ENCODE results near the gene APLP1. TPM values are rescaled to one million over a fixed set of nuclear protein-coding genes. Genes with fewer than 3 reads are reported as not detected.

Gene APLP1
- total RNA-seq, 2 donors from 2014 or later, result 3.6 to 38.0 TPM

DNA sequence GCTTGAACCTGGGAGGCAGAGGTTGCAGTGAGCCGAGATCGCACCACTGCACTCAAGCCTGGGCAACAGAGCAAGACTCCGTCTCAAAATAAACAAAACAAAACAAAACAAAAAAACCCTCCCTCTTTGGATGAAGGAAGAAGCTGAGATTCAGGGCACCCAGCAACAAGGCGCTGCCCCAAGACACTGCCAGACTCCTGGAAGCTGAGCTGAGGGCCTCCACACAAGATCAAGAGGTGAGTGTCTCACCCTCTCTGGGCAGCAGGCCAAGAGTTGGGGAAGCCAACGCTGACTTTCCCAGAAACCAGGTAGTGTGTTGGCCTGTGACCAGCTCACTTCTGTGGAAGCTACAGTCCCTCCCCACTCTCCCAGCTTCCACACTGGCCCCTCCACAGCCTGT, 43.4 kb downstream of the APLP1 start:
- H3K27me3 ChIP-seq (replicated peaks; ENCODE audit: insufficient read depth), result no peaks in the 10 kb centered on the region
- H3K9me3 ChIP-seq, result no peaks in the 10 kb centered on the region
- no peak for DNase-seq (ENCODE audit: low spot score)
- 50% methylated on average over 5 of the region's 5 CpGs for WGBS
- H3K36me3 ChIP-seq, result no peaks in the 10 kb centered on the region
- no peak for TF ChIP-seq POLR2AphosphoS5 (IDR thresholded peaks at IDR 0.05)
- TF ChIP-seq POLR2A (IDR thresholded peaks at IDR 0.05), result no peak
- TF ChIP-seq, protein P1, sequence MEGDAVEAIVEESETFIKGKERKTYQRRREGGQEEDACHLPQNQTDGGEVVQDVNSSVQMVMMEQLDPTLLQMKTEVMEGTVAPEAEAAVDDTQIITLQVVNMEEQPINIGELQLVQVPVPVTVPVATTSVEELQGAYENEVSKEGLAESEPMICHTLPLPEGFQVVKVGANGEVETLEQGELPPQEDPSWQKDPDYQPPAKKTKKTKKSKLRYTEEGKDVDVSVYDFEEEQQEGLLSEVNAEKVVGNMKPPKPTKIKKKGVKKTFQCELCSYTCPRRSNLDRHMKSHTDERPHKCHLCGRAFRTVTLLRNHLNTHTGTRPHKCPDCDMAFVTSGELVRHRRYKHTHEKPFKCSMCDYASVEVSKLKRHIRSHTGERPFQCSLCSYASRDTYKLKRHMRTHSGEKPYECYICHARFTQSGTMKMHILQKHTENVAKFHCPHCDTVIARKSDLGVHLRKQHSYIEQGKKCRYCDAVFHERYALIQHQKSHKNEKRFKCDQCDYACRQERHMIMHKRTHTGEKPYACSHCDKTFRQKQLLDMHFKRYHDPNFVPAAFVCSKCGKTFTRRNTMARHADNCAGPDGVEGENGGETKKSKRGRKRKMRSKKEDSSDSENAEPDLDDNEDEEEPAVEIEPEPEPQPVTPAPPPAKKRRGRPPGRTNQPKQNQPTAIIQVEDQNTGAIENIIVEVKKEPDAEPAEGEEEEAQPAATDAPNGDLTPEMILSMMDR (IDR thresholded peaks at IDR 0.05), result no peak
- intact Hi-C loops (cut with DNase I), result no loop called here
- no peaks in the 10 kb centered on the region for H3K4me1 ChIP-seq (replicated peaks)
- no peak overlapping the region for H3K4me3 ChIP-seq
- no peak overlapping the region for H3K27ac ChIP-seq

DNA sequence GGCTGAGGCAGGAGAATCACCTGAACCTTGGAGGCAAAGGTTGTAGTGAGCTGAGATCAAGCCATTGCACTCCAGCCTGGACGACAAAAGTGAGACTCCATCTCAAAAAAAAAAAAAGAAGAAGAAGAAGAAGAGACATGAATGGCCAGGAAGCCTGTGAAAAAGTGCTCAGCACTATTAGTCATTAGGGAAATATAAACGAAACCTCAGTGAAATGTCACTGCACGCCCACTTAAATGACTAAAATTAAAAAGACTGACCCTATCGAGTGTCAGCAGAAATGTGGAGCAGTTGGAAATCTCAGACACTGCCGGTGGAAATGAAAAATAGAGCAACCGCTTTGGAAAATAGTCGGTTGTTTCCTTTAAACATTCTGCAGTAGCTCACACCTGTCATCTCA, 45.2 kb downstream of the APLP1 start:
- Histone ChIP-seq H3K4me1 (replicated peaks) (no peaks in the 10 kb centered on the region), H3K9me3 (no peaks in the 10 kb centered on the region), H3K36me3 (no peaks in the 10 kb centered on the region), H3K27ac (no peak overlapping the region), H3K4me3 (no peak overlapping the region), H3K27me3 (replicated peaks; ENCODE audit: insufficient read depth) (no peaks in the 10 kb centered on the region)
- no peak for DNase-seq (ENCODE audit: low spot score)
- intact Hi-C loops (cut with DNase I), result no loop called here
- no peak for TF ChIP-seq POLR2A (IDR thresholded peaks at IDR 0.05)
- TF ChIP-seq, protein P1 (IDR thresholded peaks at IDR 0.05), result no peak
- no peak for TF ChIP-seq POLR2AphosphoS5 (IDR thresholded peaks at IDR 0.05)
- WGBS, result 33% methylated on average over 7 of the region's 7 CpGs

DNA sequence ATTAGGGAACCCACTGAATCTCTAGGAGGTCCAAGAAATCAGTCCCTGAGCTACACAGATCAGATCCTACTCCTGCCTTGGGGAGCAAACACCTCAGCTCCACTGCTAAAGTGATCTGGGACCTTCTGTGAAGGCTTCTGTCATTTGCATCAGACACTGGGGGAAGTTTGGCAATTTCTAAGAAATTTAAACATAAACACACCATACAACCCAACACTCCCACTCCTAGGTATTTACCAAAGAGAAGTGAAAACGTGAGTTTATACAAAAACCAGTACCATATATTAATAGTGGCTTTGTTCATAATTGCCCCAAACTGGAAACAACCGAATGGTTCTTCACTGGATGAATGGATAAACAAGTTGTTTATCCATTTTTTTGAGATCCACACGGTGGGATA, 47.1 kb downstream of the APLP1 start:
- WGBS, result 58% methylated on average over 3 of the region's 3 CpGs
- Histone ChIP-seq H3K27ac (no peak overlapping the region), H3K9me3 (no peaks in the 10 kb centered on the region), H3K27me3 (replicated peaks; ENCODE audit: insufficient read depth) (no peaks in the 10 kb centered on the region), H3K36me3 (no peaks in the 10 kb centered on the region), H3K4me3 (no peak overlapping the region), H3K4me1 (replicated peaks) (no peaks in the 10 kb centered on the region)
- intact Hi-C loops (cut with DNase I), result no loop called here
- DNase-seq (ENCODE audit: low spot score), result no peak
- TF ChIP-seq POLR2AphosphoS5 (IDR thresholded peaks at IDR 0.05), result no peak
- TF ChIP-seq, protein P1 (IDR thresholded peaks at IDR 0.05), result no peak
- TF ChIP-seq POLR2A (IDR thresholded peaks at IDR 0.05), result no peak

DNA sequence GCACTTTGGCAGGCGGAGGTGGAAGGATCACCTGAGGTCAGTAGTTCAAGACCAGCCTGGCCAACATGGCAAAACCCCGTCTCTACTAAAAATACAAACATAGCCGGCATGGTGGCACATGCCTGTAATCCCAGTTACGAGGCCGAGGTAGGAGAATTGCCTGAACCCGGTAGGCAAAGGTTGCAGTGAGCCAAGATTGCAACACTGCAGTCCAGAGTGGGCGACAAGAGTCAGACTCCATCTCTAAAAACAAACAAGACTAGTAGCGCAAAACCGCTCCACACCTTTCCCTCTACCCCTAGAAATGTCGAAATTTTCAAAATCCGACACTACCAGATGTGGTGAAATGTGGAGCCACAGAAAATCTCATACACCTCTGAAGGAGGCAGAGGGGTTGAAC, 50.9 kb downstream of the APLP1 start:
- H3K27ac ChIP-seq, result no peak overlapping the region
- no peaks in the 10 kb centered on the region for H3K4me1 ChIP-seq (replicated peaks)
- TF ChIP-seq, protein P1 (IDR thresholded peaks at IDR 0.05), result no peak
- TF ChIP-seq POLR2A (IDR thresholded peaks at IDR 0.05) (no peak), POLR2AphosphoS5 (IDR thresholded peaks at IDR 0.05) (no peak)
- H3K36me3 ChIP-seq, result no peaks in the 10 kb centered on the region
- intact Hi-C loops (cut with DNase I), result no loop called here
- H3K4me3 ChIP-seq, result no peak overlapping the region
- DNase-seq (ENCODE audit: low spot score), result no peak
- no peaks in the 10 kb centered on the region for H3K9me3 ChIP-seq
- H3K27me3 ChIP-seq (replicated peaks; ENCODE audit: insufficient read depth), result no peaks in the 10 kb centered on the region
- 88% methylated on average over 11 of the region's 11 CpGs for WGBS

DNA sequence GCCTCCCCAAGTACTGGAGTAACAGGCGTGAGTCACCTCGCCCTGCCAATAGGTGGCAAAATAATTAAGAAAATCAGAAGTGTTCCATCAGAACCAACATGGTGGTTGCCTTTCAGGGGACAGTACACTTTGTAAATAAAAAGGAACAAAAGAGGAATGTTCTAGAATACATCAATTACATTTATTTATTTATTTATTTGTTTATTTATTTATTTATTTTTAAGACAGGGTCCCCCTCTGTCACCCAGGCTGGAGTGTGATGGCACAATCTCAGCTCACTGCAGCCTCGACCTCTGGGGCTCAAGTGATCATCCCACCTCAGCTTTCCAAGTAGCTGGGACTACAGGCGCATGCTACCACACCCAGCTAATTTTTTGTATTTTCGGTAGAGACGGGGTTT, 52.6 kb downstream of the APLP1 start:
- Histone ChIP-seq H3K27me3 (replicated peaks; ENCODE audit: insufficient read depth) (no peaks in the 10 kb centered on the region), H3K4me1 (replicated peaks) (no peaks in the 10 kb centered on the region), H3K9me3 (no peaks in the 10 kb centered on the region), H3K27ac (no peak overlapping the region), H3K4me3 (no peak overlapping the region), H3K36me3 (no peaks in the 10 kb centered on the region)
- no peak for DNase-seq (ENCODE audit: low spot score)
- WGBS, result 86% methylated on average over 6 of the region's 6 CpGs
- intact Hi-C loops (cut with DNase I), result no loop called here
- TF ChIP-seq, protein P1 (IDR thresholded peaks at IDR 0.05), result no peak
- TF ChIP-seq POLR2A (IDR thresholded peaks at IDR 0.05), result no peak
- TF ChIP-seq POLR2AphosphoS5 (IDR thresholded peaks at IDR 0.05), result no peak
